HFFc6 (cell line): ENCODE results near the gene PPP3CA. TPM values are rescaled to one million over a fixed set of nuclear protein-coding genes. Genes with fewer than 3 reads are reported as not detected.

Experiments
- DNase-seq: peaks from one replicate; pipeline ENCODE4 v3.0.0-alpha.2; 2018
- H3K27ac Mint-ChIP-seq: 2 replicates; pipeline ENCODE4 v1.8.0; 2020; ENCODE audit warnings: mild to moderate bottlenecking, mixed read lengths
- H3K27me3 Mint-ChIP-seq: 2 replicates; pipeline ENCODE4 v1.8.0; 2021; ENCODE audit warnings: mild to moderate bottlenecking, moderate library complexity, mixed read lengths; ENCODE audit not compliant: insufficient read depth
- H3K36me3 Mint-ChIP-seq: 2 replicates; pipeline ENCODE4 v1.8.0; 2021; ENCODE audit warnings: low read depth, mixed read lengths
- H3K4me1 Mint-ChIP-seq: 2 replicates; pipeline ENCODE4 v1.8.0; 2020; ENCODE audit warnings: low read depth, mixed read lengths
- H3K4me3 Mint-ChIP-seq: 2 replicates; pipeline ENCODE4 v1.8.0; 2020; ENCODE audit warnings: mild to moderate bottlenecking, moderate library complexity, mixed read lengths
- H3K9me3 Mint-ChIP-seq: 2 replicates; pipeline ENCODE4 v1.8.0; 2020; ENCODE audit warnings: mild to moderate bottlenecking, mixed read lengths
- CTCF ChIP-seq: fragments of 200-600 bp; sonication (generic); IDR thresholded peaks from 2 replicates; pipeline ENCODE4 v1.5.0; 2021; ENCODE audit warnings: antibody characterized with exemption, mild to moderate bottlenecking
- total RNA-seq, 6 experiments: library from RNA; stranded (reverse); fragmentation: NEBNext Ultra II Directional; extraction: Animal tissue kit (Norgen Biotek cat#: 25700); gene quantifications; 2 replicates in 1 of 6; 3 replicates in 5 of 6; pipeline ENCODE4 v1.2.3, GENCODE V29; 2021

PPP3CA gene
- total RNA-seq, 6 experiments from 2014 or later = 45.9 to 59.6 (median 55.0) TPM

- Mint-ChIP-seq H3K36me3 (peaks cover 9% of the 10 kb centered on the region), H3K27me3 (no peaks in the 10 kb centered on the region; the same call in 1 of the 2 replicates)
- TF ChIP-seq CTCF = no peak
These were observed 69.7 kb downstream of the PPP3CA start for GRCh38 chr4:101277671-101278070.

GRCh38 chr4:101276661-101277060, 70.7 kb downstream of the PPP3CA start:
- Mint-ChIP-seq H3K27ac (no peak overlapping the region; the same call in 1 of the 2 replicates), H3K9me3 (no peaks in the 10 kb centered on the region), H3K36me3 (peaks cover 9% of the 10 kb centered on the region), H3K4me1 (peaks cover 71% of the 10 kb centered on the region), H3K4me3 (no peak overlapping the region), H3K27me3 (no peaks in the 10 kb centered on the region; the same call in 1 of the 2 replicates)
- DNase-seq = no peak
- no peak for TF ChIP-seq CTCF

More at GRCh38 chr4:101277671-101278070, 69.7 kb downstream of the PPP3CA start:
- Mint-ChIP-seq H3K4me1 (peaks cover 65% of the 10 kb centered on the region), H3K27ac (peak overlapping the region; percentile 37), H3K9me3 (no peaks in the 10 kb centered on the region), H3K4me3 (no peak overlapping the region)
- DNase-seq = peak; percentile 74

- Mint-ChIP-seq H3K36me3 (peaks cover 7% of the 10 kb centered on the region), H3K27ac (no peak overlapping the region; the same call in 1 of the 2 replicates), H3K27me3 (no peaks in the 10 kb centered on the region; the same call in 1 of the 2 replicates), H3K9me3 (no peaks in the 10 kb centered on the region), H3K4me1 (peaks cover 66% of the 10 kb centered on the region), H3K4me3 (no peak overlapping the region)
- no peak for DNase-seq
- TF ChIP-seq CTCF = no peak
These were observed 72.2 kb downstream of the PPP3CA start for GRCh38 chr4:101274888-101275752.

DNA sequence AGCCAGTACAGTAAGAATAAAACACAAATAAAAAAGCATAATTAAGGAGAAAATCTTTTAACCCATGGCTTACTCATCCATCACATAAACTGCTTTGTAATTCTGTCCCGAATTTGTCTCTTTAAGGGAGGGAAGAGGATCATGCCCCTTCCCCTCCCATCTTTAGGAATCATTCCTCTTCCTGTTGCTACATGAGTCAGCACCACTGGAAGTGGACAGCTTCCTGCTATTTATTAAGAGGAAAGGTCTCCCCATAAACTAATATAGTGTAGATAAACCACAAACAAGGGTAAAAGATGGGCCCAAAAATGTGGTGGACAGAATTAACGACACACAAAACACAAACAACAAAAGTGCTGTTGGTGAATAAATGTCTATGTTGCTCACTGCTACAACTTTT, 75.8 kb downstream of the PPP3CA start:
- Mint-ChIP-seq H3K9me3 (no peaks in the 10 kb centered on the region), H3K4me1 (peaks cover 30% of the 10 kb centered on the region), H3K4me3 (no peak overlapping the region), H3K36me3 (no peaks in the 10 kb centered on the region; the same call in 1 of the 2 replicates), H3K27me3 (no peaks in the 10 kb centered on the region), H3K27ac (no peak overlapping the region; the same call in 1 of the 2 replicates)
- DNase-seq = no peak
- TF ChIP-seq CTCF = no peak

GRCh38 chr4:101269682-101270081, 77.6 kb downstream of the PPP3CA start:
- no peak overlapping the region for H3K27ac Mint-ChIP-seq
- H3K9me3 Mint-ChIP-seq = no peaks in the 10 kb centered on the region
- no peak for DNase-seq
- no peak overlapping the region for H3K4me3 Mint-ChIP-seq
- H3K36me3 Mint-ChIP-seq = no peaks in the 10 kb centered on the region
- H3K27me3 Mint-ChIP-seq = no peaks in the 10 kb centered on the region
- H3K4me1 Mint-ChIP-seq = peaks cover 25% of the 10 kb centered on the region
- TF ChIP-seq CTCF = no peak
